22Rv1 (cell line): ENCODE measurements around the gene TP53I11.

Source experiments
- CTCF ChIP-seq: fragments of 450-650 bp; IDR thresholded peaks from 2 replicates; pipeline ENCODE4 v1.5.1; 2017; ENCODE audit warnings: mild to moderate bottlenecking
- ZFX ChIP-seq: fragments of 450-650 bp; IDR thresholded peaks from 2 replicates; pipeline ENCODE4 v1.6.1; 2017; ENCODE audit warnings: antibody characterized with exemption, borderline replicate concordance

- TF ChIP-seq CTCF (no peak), ZFX (no peak)
These were observed 48.9 kb downstream of the TP53I11 start for GRCh38 chr11:44901786-44902185.
